Cardiac septum (tissue), 1 donor: ENCODE measurements around the gene MSLN. TPM values are rescaled to one million over a fixed set of nuclear protein-coding genes. Genes with fewer than 3 reads are reported as not detected.

ENCODE experiments used
- DNase-seq: peaks from one replicate; pipeline ENCODE4 v3.0.0-alpha.2; 2020; ENCODE audit warnings: low spot score
- intact Hi-C: fragments of 100-400 bp; cut with DNase I; formaldehyde crosslinking; loops from one replicate; pipeline ENCODE4 v1.14.0; 2022
- total RNA-seq: library from RNA; stranded (reverse); fragmentation: NEBNext Ultra II Directional; extraction: Animal tissue kit (Norgen Biotek cat#: 25700); gene quantifications from one replicate; pipeline ENCODE4 v1.2.1, GENCODE V29; 2021
- donor health status: DM: no; HTN: no; CAD: no.

MSLN gene
- total RNA-seq, 1 donor from 2014 or later = not detected

DNA sequence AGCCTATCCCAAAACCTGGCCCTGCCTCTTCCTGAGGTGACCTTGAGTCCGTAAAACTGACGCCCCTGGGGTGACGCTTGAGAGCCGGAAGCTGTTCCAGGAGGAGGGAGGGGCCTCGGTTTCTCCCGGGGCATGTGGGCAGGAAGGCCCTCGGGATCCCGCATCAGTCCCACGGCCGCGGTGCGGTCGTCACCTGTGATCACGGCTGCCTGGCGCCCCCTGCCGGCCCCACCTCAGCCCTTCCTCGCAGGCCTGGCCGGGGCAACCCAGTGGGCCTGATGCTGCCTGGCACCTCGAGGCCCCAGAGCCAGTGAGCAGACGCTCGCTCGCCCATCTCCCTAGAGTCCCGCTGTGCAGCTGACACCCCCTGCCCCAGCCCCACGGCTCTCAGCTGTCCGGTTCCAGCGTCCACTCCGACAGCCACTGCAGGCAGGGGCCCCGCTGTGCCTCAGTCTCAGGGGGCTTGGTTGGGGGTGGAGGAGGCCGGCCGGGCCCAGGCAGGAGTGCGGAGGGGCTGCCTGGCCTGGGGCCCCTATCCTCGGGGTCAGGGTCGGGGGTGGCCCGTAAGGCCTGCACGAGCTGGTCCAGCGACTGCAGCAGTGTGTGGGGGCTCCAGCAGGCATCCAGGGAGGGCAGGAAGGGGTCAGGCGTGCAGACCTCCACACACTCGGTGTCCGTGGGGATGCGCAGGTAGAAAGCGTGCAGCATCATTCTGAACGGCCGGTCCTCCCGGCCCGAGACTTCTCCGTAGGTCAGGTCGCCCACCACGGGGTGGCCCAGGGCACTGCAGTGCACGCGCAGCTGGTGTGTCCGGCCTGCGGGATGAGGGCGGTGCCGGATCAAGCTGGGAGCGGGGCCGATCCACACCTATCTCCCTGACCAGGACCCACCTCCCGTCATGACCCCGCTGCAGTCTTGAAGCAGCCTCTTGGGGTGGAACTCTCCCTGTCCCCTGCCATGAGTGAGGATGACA lies 25.3 kb downstream of the MSLN start:
- DNase-seq = peak; percentile 81
- intact Hi-C loops = loop anchor here (1.0 to 5.0 kb wide), 3 partner anchors 44 to 209 kb away; partner anchors contain the start of gene CIAO3

DNA sequence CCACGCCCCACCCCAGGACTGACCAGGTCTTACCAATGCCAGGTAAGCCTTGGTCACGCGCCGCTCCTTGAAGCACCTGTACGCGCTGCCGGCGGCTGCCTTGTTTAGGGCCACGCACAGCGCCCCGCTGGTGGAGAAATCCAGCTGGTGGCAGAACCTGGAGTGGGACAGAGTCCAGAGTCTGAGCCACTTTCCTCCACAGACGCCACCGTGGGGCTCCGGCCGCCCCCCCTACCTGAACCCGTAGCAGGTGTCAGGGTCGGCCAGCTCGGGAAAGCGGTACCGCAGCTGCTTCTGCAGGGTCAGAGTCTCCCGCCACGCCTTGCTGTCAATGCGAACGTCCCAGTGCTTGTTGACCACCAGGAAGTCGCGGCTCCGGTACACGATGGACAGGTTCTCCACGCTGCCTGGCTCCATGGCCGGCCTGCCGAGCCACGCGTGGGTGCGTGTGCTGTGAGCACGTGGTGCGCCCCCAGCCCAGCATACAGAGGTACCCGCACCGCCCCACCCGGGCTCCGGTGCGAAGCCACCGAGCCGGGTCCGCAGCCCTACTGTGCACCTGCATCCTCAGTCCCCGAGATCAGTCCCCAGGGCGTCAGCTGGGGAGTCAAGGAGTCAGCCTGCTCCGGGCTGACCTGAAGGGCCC lies 26.9 kb downstream of the MSLN start:
- intact Hi-C loops = loop anchor here (5.0 kb wide), 2 partner anchors 45 to 210 kb away; partner anchors contain the start of gene CIAO3

DNA sequence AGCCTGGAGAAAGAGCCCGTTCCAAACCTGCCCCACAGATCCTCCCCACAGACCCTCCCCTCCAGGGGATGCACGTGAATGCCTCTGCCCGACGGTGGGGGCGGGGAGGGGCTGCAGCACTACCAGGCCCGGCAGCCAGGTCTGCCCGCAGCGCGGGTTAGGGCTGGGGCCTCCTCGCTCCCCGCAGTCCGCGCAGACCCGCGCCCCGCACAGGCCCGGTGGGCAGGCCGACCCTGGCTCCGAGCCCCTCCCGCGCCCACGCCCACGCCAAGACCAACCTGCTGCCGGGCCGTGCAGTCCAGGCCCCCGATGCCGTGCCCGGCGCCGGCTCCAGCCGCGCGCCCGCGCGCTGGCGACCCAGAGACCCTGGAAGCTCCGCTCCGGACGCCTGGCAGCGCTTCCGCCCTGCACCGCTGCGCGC lies 27.5 kb downstream of the MSLN start, which contains the start of gene RPUSD1:
Gene RPUSD1 (minus strand): TSS at position 404 of the 421 bp plus-strand sequence. CDS start 644 bp downstream, outside the sequence.
- intact Hi-C loops = loop anchor here (5.0 kb wide), 2 partner anchors 46 to 211 kb away; partner anchors contain the start of gene CIAO3
- no peak for DNase-seq

More for the DNA sequence above, 26.9 kb downstream of the MSLN start:
- no peak for DNase-seq

DNA sequence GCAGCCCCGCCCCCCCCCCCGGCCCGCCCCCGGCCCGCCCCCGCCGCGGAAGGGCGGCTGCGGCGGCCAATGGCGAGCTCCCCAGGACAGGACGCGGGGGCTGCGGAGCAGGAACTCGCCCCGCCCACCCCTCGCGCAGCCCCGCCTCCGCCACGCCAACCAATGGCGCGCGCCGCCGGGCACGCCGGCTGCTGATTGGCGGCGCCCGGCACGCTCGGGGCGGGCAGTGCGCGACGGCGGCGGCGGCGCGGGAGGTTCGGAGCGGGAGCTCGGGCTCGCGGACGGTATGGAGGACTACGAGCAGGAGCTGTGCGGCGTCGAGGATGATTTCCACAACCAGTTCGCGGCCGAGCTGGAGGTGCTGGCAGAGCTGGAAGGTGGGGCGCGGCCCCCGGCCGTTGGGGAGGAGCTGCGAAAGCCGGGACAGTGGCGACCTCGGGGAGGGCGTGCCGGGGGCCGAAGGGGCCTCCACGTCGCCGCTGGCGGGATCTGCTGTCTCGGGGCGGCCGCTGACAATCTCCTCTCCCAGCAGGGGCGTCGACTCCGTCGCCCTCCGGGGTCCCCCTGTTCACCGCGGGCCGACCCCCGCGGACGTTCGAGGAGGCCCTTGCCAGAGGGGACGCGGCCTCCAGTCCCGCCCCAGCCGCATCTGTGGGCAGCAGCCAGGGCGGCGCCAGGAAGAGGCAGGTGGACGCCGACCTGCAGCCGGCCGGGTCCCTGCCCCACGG lies 28.0 kb downstream of the MSLN start, which contains the start of gene CHTF18:
Gene CHTF18 (plus strand): TSS at position 222 of the 728 bp plus-strand sequence. CDS start 65 bp downstream, at position 287.
- DNase-seq = peak; percentile 94
- intact Hi-C loops = loop anchor here (5.0 kb wide), 2 partner anchors 46 to 211 kb away; partner anchors contain the start of gene CIAO3

DNA sequence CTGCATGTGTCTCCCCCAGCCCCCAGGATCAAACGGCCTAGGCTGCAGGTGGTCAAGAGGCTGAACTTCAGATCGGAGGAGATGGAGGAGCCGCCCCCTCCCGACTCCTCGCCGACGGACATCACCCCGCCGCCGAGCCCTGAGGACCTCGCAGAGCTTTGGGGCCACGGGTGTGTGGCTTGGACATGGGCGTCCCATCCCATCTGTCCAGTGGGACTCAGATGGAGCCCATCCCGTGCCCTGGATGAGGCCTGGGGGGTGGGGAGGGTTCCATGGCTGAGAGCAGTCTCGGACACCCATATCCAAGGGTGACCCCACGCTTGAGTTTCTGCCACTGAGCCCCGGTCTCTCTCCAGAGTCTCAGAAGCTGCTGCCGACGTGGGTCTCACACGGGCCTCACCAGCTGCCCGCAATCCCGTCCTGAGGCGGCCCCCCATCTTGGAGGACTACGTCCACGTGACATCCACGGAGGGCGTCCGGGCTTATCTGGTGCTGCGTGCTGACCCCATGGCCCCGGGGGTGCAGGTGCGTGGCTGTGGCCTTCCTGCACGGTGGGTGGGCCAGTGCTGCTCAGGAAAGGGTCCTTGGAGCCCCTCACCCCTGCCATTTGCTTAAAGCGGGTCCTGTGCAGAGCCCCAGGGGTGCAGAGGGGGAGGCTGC lies 28.8 kb downstream of the MSLN start:
- intact Hi-C loops = loop anchor here (5.0 kb wide), 2 partner anchors 47 to 212 kb away; partner anchors contain the start of gene CIAO3
- DNase-seq = no peak

DNA sequence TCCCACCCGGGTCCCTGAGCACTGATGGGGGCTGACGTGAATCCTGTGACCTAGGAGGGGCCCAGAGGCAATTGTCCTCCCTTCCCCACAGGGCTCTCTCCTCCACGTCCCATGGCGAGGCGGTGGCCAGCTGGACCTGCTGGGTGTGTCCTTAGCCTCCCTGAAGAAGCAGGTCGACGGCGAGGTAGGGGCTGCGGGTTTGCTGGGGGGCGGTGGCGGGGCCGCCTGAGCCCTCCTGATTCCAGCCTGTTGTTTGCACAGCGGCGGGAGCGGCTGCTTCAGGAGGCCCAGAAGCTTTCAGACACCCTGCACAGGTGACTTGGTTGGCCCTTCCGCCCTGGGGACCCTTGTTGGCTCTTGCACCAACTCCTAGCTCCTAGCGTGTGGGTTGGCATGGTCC lies 29.6 kb downstream of the MSLN start:
- intact Hi-C loops = no loop called here
- no peak for DNase-seq

DNA sequence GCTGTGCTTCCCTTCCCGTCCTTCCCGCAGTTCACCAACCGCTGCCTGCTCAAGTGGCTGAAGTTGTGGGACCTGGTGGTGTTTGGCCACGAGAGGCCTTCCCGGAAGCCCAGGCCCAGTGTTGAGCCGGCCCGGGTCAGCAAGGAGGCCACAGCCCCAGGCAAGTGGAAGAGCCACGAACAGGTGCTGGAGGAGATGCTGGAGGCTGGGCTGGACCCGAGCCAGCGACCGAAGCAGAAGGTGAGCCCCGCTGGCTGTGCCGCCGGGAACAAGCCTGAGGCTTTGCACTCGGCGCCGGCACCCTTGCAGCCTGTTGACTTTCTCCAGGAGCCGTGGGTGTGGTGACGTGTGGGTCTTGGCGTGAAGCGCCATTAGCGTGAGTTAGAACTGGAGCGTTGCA lies 30.6 kb downstream of the MSLN start:
- intact Hi-C loops = no loop called here
- DNase-seq = no peak

DNA sequence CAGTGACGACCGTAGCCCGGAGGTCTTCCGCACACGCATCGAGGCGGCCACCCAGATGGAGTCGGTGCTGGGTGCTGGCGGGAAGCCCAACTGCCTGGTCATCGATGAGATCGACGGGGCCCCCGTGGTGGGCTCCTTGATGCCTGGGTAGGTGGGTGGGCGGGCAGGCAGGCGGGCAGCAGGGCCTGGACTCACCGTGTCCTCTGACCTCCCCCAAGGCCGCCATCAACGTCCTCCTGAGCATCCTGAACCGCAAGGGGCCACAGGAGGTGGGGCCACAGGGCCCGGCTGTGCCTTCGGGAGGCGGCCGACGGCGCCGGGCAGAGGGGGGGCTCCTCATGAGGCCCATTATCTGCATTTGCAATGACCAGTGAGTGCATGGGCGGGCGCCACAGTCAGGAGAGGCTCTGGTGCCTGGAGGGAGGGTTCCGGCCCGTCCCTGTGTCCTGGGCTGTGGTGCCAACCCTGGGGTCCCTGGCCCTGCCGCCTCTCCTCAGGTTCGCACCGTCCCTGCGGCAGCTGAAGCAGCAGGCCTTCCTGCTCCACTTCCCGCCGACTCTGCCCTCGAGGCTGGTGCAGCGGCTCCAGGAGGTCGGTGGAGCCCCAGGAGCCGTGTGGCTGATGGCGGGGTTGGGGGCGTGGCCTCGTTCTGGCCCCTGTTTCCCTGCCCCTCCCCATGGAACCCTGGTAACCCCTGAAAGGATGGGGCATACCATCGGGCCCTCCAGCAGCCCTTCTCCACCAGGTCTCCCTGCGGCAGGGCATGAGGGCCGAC lies 31.9 kb downstream of the MSLN start:
- intact Hi-C loops = no loop called here
- no peak for DNase-seq

DNA sequence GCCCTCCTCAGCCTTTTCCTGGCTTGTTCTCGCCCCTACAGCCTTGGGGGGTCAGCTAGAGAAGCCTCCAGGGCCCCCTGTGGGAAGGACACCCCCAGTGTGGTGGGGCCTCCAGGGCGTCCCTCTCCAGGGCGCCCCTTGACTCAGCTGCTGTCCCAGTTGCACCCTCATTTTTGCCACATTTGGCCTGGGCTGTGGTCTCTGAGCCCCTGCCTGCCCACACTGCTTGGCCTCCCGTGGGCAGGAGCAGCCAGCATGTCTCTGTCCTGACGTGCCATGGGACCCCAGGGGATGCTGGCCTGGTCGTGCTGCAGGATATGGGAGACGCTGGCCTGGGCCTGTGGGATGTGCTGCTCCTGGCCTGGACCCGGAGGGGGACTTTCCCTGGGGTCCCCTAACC lies 32.9 kb downstream of the MSLN start:
- intact Hi-C loops = no loop called here
- no peak for DNase-seq

DNA sequence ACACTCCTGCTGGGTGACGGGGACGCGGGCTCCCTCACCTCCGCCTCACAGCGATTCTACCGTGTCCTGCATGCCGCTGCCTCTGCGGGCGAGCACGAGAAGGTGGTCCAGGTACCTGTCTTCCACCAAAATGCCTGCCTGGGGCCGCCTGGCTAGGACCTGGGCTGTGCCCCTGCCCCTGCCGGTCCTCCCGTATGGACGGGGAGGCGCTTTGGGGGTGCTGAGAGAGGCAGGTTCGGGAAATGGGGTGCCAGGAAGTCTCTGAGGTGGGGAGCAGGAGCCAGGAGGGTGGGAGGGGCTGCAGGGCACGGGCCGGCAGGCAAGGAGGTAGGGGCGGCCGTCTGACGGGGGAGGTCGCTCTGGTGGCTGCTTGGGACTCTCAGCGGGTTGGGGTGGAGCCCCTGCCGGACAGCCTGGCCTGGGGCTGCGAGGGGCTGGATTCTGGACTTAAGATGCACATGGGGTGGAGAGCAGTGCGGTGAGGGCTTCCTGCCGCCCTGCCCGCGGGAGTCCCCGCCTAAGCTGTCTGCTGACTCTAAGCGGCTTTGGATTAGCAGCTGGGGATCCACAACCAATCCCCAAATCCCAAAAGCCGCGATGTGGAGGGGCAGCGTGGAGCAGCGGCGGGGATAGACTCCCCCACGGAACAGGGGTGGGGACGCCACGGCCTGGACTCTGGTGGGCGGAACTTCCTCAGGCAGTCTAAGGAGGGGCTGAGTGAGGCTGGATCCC lies 33.7 kb downstream of the MSLN start:
- no peak for DNase-seq
- intact Hi-C loops = no loop called here

DNA sequence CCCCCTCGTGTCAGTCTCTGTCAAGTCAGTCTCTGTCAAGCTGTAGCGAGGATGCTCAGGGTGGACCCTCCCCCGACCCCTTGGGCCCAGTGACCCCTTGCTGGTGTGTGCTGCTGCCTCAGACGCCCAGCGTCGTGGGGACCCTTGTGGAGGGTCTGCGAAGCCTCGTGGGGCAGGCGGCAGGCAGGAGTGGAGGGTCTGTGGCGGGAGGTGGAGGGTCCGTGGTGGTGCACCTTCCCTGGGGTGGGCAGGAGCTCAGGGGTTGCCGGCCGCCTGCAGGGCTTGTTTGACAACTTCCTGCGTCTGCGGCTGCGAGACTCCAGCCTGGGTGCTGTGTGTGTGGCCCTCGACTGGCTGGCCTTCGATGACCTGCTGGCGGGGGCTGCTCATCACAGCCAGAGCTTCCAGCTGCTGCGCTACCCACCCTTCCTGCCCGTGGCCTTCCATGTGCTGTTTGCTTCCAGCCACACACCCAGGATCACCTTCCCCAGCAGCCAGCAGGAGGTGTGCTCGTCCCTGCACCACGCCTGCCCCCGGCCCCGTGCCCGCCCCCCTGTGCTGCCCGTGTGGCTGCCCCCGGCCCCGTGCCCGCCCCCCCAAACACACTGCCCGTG lies 34.4 kb downstream of the MSLN start:
- DNase-seq = no peak
- intact Hi-C loops = no loop called here

DNA sequence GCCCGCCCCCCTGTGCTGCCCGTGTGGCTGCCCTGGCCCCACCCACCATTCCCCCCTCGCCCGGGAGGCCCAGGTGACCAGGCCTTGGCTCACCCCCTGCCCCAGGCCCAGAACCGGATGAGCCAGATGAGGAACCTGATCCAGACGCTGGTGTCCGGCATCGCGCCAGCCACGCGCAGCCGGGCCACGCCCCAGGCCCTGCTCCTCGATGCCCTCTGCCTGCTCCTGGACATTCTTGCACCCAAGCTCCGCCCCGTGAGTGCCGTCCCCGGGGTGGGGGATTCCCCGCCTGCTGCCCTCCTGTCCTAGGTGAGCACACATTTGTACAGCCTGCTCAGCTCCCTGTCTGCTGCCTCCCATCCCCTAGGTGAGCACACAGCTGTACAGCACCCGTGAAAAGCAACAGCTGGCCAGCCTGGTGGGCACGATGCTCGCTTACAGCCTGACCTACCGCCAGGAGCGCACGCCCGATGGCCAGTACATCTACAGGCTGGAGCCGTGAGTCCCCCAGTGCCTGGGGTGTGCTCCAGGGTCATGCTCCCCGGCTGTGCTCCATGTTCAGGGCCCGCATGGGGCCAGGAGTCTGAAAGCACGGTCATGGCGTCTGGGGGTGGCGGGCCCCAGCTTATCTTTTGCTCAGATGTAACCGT lies 35.2 kb downstream of the MSLN start:
- intact Hi-C loops = no loop called here
- no peak for DNase-seq

DNA sequence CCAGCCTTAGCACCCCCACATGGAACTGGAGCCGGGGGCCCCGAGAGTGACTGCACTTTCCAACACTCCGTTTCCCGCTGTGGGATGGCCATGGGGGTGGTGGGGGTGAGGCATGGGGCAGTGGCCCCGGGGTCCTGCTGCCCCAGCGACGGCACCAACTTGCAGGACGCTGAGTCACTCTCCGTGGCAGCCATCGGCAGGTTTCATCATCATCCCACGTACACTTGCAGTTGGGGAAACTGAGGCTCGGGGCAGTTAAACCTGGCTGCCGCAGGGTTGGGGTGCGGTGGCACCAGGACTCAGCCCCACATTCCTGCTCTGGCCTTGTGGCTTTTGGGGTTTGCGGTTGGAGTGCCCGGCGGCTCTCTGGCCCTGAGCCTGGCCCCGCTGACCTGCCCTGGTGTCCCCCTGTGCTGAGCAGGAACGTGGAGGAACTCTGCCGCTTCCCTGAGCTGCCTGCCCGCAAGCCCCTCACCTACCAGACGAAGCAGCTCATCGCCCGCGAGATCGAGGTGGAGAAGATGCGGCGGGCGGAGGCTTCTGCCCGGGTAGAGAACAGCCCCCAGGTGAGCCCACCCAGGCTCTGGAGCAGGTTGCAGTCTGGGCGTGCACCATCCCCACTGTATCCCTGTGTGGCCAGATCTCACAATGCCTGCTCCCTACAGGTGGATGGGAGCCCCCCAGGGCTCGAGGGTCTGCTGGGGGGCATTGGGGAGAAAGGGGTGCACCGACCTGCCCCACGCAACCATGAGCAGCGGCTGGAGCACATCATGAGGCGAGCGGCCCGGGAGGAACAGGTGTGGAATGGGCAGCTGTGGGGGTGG lies 36.0 kb downstream of the MSLN start:
- DNase-seq = no peak
- intact Hi-C loops = no loop called here

DNA sequence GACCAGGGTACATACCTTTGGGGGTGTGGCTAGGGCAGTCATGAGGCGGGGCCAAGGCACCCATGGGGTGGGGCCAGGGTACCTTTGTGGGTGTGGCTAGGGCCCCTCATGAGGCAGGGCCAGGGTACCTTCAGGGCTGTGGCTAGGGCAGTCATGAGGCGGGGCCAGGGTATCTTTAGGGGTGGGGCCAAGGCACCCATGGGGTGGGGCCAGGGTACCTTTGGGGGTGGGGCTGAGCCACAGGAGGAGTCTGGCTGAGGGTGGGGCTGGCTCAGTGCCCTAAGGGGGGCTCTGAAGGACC lies 36.5 kb downstream of the MSLN start:
- intact Hi-C loops = no loop called here
- DNase-seq = no peak

DNA sequence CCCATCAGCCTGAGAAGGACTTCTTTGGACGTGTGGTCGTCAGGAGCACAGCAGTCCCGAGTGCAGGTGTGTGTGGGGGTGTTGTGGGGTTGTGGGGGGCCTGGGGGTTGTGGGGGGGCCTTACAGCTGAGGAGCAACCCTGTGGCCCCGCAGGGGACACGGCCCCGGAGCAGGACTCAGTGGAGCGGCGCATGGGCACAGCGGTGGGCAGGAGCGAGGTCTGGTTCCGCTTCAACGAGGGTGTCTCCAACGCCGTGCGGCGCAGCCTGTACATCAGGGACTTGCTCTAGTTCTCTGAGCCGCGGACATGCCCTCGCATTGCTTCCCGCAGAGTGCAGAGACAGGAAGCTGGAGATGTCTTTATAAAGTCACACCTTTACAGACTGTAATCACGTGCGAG lies 37.2 kb downstream of the MSLN start:
- intact Hi-C loops = no loop called here
- DNase-seq = no peak

DNA sequence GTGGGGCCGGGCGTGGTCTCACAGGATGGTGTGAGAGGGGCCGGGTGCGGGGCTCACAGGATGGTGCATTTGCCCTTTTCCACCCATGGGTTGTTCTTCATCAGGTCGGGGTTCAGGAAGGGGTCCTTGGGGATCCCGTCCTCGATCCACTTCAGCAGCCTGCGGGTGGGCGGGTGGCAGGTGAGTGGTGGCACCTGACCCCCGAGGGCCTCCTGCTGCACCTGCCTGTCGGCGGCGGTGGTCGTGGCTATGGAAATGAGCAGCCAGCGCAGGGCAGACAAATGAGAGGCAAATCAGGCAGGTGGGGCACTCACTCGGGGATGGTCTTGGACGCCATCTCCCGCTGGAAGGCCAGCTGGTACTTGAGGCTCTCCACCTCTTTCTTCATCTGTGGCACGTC lies 38.1 kb downstream of the MSLN start:
- no peak for DNase-seq
- intact Hi-C loops = no loop called here
